Measurements from ENCODE around the gene KRT2. TPM values are rescaled to one million over a fixed set of nuclear protein-coding genes. Genes with fewer than 3 reads are reported as not detected.

Gene KRT2
- total and polyA plus RNA-seq, 2 donors (not counting 3 experiments of a cell fraction or from before 2014, with no cell fraction given), result not detected

DNA sequence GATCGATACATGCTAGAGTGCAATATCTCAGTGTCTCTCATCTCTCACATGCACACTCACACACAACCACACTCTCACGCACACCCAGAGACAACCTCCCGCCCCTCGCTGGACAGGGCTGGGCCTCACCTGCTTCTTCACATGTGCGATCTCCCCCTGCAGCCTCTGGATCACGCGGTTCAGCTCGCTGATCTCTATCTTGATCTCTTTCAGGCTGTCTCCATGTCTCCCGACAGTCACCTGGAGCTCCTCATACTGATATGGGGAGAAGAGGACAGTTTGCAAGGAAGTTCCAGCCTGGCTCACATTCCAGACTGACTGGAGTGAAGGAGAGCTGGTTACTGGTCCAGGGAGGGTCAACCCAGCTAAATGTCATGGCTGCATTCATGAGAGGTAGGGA is 4.4 kb downstream of the KRT2 start:
- no peaks in the 10 kb centered on the region for H3K9me3 ChIP-seq (replicated peaks; ENCODE audit: control insufficient read depth, insufficient read depth, low read length)
- no peak overlapping the region for H3K27ac ChIP-seq (ENCODE audit: insufficient read depth, low read depth, low read length)
- H3K27me3 ChIP-seq (ENCODE audit: control insufficient read depth in 2 of 2, insufficient read depth in 2 of 2, low read length in 2 of 2), result peaks cover 4 to 7% of the 10 kb centered on the region in 2 experiments
- H3K4me1 ChIP-seq (ENCODE audit: control insufficient read depth, extremely low read depth, insufficient read depth, low read length), result no peaks in the 10 kb centered on the region
- H4K20me1 ChIP-seq (replicated peaks; ENCODE audit: control insufficient read depth, extremely low read depth, insufficient read depth, low read length), result no peaks in the 10 kb centered on the region
- H3K4me3 ChIP-seq (replicated peaks in 1 of 3; ENCODE audit: insufficient read depth in 1 of 3, low read depth in 1 of 3, low read length in 3 of 3), result no peak overlapping the region
- no peaks in the 10 kb centered on the region for H3K9me1 ChIP-seq (replicated peaks; ENCODE audit: control insufficient read depth, extremely low read depth, insufficient read depth, low read length)
- POLR2A ChIA-PET, result no interaction called here
- BruUV-seq (replicated peaks), result no TSS peak
- H2AFZ ChIP-seq (ENCODE audit: low read depth, low read length), result no peak overlapping the region
- intact Hi-C loops (cut with micrococcal nuclease), result no loop called here
- no peak for DNase-seq (ENCODE audit: low read depth, low spot score)
- CTCF ChIA-PET, result interaction anchor here (1.2 kb wide), 1 partner anchor 36 kb away, joined by 4 read pairs; no protein-coding TSS in a partner anchor
- dilution Hi-C loops (cut with MboI; ENCODE audit: extremely low pct_ligation_motif_present, low sequenced_read_pairs), result no loop called here
- no peaks in the 10 kb centered on the region for H3K79me2 ChIP-seq (ENCODE audit: control insufficient read depth, insufficient read depth, low read length)
- no peak for FAIRE-seq
- H3K9ac ChIP-seq (replicated peaks; ENCODE audit: extremely low read depth, insufficient read depth, low read length), result no peak overlapping the region
- H3K36me3 ChIP-seq (ENCODE audit: control insufficient read depth in 2 of 2, extremely low read depth in 1 of 2, insufficient read depth in 2 of 2, low read length in 2 of 2), result no peaks in the 10 kb centered on the region
- H3K4me2 ChIP-seq (ENCODE audit: insufficient read depth, low read length), result no peak overlapping the region
- TF ChIP-seq FOS (IDR thresholded peaks at IDR 0.05; ENCODE audit: borderline replicate concordance, insufficient read depth, low read length), result no peak
- TF ChIP-seq, protein P1, sequence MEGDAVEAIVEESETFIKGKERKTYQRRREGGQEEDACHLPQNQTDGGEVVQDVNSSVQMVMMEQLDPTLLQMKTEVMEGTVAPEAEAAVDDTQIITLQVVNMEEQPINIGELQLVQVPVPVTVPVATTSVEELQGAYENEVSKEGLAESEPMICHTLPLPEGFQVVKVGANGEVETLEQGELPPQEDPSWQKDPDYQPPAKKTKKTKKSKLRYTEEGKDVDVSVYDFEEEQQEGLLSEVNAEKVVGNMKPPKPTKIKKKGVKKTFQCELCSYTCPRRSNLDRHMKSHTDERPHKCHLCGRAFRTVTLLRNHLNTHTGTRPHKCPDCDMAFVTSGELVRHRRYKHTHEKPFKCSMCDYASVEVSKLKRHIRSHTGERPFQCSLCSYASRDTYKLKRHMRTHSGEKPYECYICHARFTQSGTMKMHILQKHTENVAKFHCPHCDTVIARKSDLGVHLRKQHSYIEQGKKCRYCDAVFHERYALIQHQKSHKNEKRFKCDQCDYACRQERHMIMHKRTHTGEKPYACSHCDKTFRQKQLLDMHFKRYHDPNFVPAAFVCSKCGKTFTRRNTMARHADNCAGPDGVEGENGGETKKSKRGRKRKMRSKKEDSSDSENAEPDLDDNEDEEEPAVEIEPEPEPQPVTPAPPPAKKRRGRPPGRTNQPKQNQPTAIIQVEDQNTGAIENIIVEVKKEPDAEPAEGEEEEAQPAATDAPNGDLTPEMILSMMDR (IDR thresholded peaks at IDR 0.05; ENCODE audit: extremely low read depth in 1 of 2, insufficient read depth in 1 of 2, low read depth in 1 of 2, low read length in 2 of 2), result no peak
- TF ChIP-seq, protein P2, sequence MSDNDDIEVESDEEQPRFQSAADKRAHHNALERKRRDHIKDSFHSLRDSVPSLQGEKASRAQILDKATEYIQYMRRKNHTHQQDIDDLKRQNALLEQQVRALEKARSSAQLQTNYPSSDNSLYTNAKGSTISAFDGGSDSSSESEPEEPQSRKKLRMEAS (IDR thresholded peaks at IDR 0.05; ENCODE audit: insufficient read depth, insufficient read length), result no peak
- TF ChIP-seq MYC (IDR thresholded peaks at IDR 0.05; ENCODE audit: low read depth, low read length), result no peak
- TF ChIP-seq EZH2 (IDR thresholded peaks at IDR 0.05; ENCODE audit: borderline replicate concordance, low read depth, low read length, severe bottlenecking), result no peak
- no peak for TF ChIP-seq GATA2 (IDR thresholded peaks at IDR 0.05; ENCODE audit: insufficient read depth, insufficient read length, low read depth, low read length)
- no peak for TF ChIP-seq POLR2A (IDR thresholded peaks at IDR 0.05; ENCODE audit: low read depth, low read length)
- no peak for TF ChIP-seq POLR2AphosphoS5 (IDR thresholded peaks at IDR 0.05; ENCODE audit: insufficient read depth, low read depth, low read length)

All from endothelial cell of umbilical vein (primary cell).